WI38 (cell line): Measurements from ENCODE around the gene G6PD.

Source experiments
- H3K4me3 ChIP-seq: 2 replicates; pipeline ENCODE4 v1.5.1; 2011; ENCODE audit warnings: low read depth, mild to moderate bottlenecking, control low read depth, low read length
- CTCF ChIP-seq: IDR thresholded peaks from 2 replicates; pipeline ENCODE4 v1.5.1; 2012; ENCODE audit warnings: low read depth, mild to moderate bottlenecking, control low read depth, low read length

The G6PD gene

GRCh38 chrX:154517101-154517781 lies 29.4 kb downstream of the G6PD start:
- peak overlapping the region; percentile 40 for H3K4me3 ChIP-seq

GRCh38 chrX:154516656-154517100 lies 30.0 kb downstream of the G6PD start:
- no peak for TF ChIP-seq CTCF
- H3K4me3 ChIP-seq, result peak overlapping the region; percentile 40

More at GRCh38 chrX:154517101-154517781, 29.4 kb downstream of the G6PD start:
- TF ChIP-seq CTCF, result no peak

GRCh38 chrX:154515966-154516655 lies 30.5 kb downstream of the G6PD start, which contains the start of gene FAM3A:
Gene FAM3A (minus strand): TSS chrX:154516232. CDS start chrX:154515772, 460 bp downstream.
- H3K4me3 ChIP-seq, result peak within 1 kb of the TSS; percentile 58
- no peak for TF ChIP-seq CTCF

- H3K4me3 ChIP-seq, result peak overlapping the region; percentile 58
- no peak for TF ChIP-seq CTCF
Observed at GRCh38 chrX:154515090-154515965, 31.3 kb downstream of the G6PD start.

- no peak for TF ChIP-seq CTCF
- no peak overlapping the region for H3K4me3 ChIP-seq
Observed at GRCh38 chrX:154513716-154514115, 32.9 kb downstream of the G6PD start.

- TF ChIP-seq CTCF, result no peak
- no peak overlapping the region for H3K4me3 ChIP-seq
Observed at GRCh38 chrX:154512879-154513553, 33.6 kb downstream of the G6PD start.
